Liver (tissue), 9 donors: ENCODE results near the gene SWI5. TPM values are rescaled to one million over a fixed set of nuclear protein-coding genes. Genes with fewer than 3 reads are reported as not detected.

Experiments
- DNase-seq: peaks from one replicate; pipeline ENCODE4 v3.0.0-alpha.2; 2017; ENCODE audit warnings: low spot score
- H3K27ac ChIP-seq, 2 donors: one replicate each; pipeline ENCODE4 v1.7.0; 2013; ENCODE audit warnings: inconsistent platforms in 2 of 2, low read length in 2 of 2, control low read depth in 1 of 2, low read depth in 1 of 2, mild to moderate bottlenecking in 1 of 2
- H3K27me3 ChIP-seq, 4 donors: one replicate each; pipeline versions ENCODE4 v1.6.1 to v1.7.0; 2013; ENCODE audit warnings: low read length in 3 of 4, inconsistent platforms in 1 of 4, mild to moderate bottlenecking in 1 of 4, moderate library complexity in 1 of 4; ENCODE audit not compliant: control insufficient read depth in 4 of 4, insufficient read depth in 4 of 4
- H3K36me3 ChIP-seq, 4 donors: one replicate each; pipeline versions ENCODE4 v1.6.1 to v1.7.0; 2013; ENCODE audit warnings: low read length in 3 of 4, mild to moderate bottlenecking in 3 of 4, low read depth in 1 of 4, moderate library complexity in 1 of 4; ENCODE audit not compliant: control insufficient read depth in 4 of 4, insufficient read depth in 3 of 4
- H3K4me1 ChIP-seq, 4 donors: one replicate each; pipeline versions ENCODE4 v1.6.1 to v1.7.0; 2013; ENCODE audit warnings: low read length in 3 of 4, mild to moderate bottlenecking in 3 of 4, moderate library complexity in 1 of 4; ENCODE audit not compliant: control insufficient read depth in 4 of 4, insufficient read depth in 4 of 4
- H3K4me3 ChIP-seq, 3 donors: one replicate each; pipeline versions ENCODE4 v1.6.1 to v1.7.0; 2013; ENCODE audit warnings: low read length in 3 of 3, control low read depth in 1 of 3, low read depth in 1 of 3, mild to moderate bottlenecking in 1 of 3
- H3K9ac ChIP-seq, 2 donors: one replicate each; pipeline ENCODE4 v1.7.0; 2013; ENCODE audit warnings: low read length in 2 of 2, mild to moderate bottlenecking in 2 of 2, moderate library complexity in 2 of 2, control low read depth in 1 of 2, low read depth in 1 of 2
- H3K9me3 ChIP-seq, 4 donors: one replicate each; pipeline versions ENCODE4 v1.6.1 to v1.7.0; 2013; ENCODE audit warnings: low read length in 3 of 4; ENCODE audit not compliant: control insufficient read depth in 4 of 4
- ATF3 ChIP-seq: IDR thresholded peaks from 2 replicates; pipeline ENCODE4 v1.6.1; 2016; ENCODE audit warnings: antibody characterized with exemption
- HNF4A ChIP-seq, 2 donors: conservative IDR thresholded peaks; 2 replicates each; pipeline ENCODE4 v1.6.1; 2016; ENCODE audit warnings: antibody characterized with exemption in 2 of 2, mild to moderate bottlenecking in 2 of 2
- NR2F2 ChIP-seq: IDR thresholded peaks from 2 replicates; pipeline ENCODE4 v1.6.1; 2016; ENCODE audit warnings: antibody characterized with exemption
- RXRA ChIP-seq, 2 donors: IDR thresholded peaks; 2 replicates each; pipeline ENCODE4 v1.6.1; 2017 to 2018; ENCODE audit warnings: antibody characterized with exemption in 2 of 2, mild to moderate bottlenecking in 1 of 2
- SP1 ChIP-seq: IDR thresholded peaks from 2 replicates; pipeline ENCODE4 v1.6.1; 2018; ENCODE audit warnings: antibody characterized with exemption, mild to moderate bottlenecking
- YY1 ChIP-seq: IDR thresholded peaks from 2 replicates; pipeline ENCODE4 v1.6.1; 2016; ENCODE audit warnings: antibody characterized with exemption, mild to moderate bottlenecking
- ZBTB33 ChIP-seq: IDR thresholded peaks from 2 replicates; pipeline ENCODE4 v1.6.1; 2016; ENCODE audit warnings: antibody characterized with exemption
- WGBS: extraction: QIAGEN DNeasy Blood & Tissue Kit; methylation state at CpG from one replicate; pipeline ENCODE4 v1.1.7; 2013; 5-methylcytosine and 5-hydroxymethylcytosine counted together
- polyA plus RNA-seq, 2 donors: library from polyadenylated mRNA; stranded (reverse) in 1 of 2; unstranded in 1 of 2; fragments of 200-250 nt in 1 of 2; fragments of >200 nt in 1 of 2; fragmentation: Nextera tagmentation in 1 of 2; extraction: Ambion mirVana in 1 of 2; gene quantifications; one replicate each; pipeline versions ENCODE4 v1.2.1 to v1.2.3, GENCODE V29; 2013 to 2015
- total RNA-seq, 2 donors: library from RNA; depleted of rRNA; stranded (reverse); fragments of >200 nt; gene quantifications; one replicate each; pipeline ENCODE4 v1.2.3, GENCODE V29; 2014
- TF ChIP-seq, protein P1 (sequence below): IDR thresholded peaks from 2 replicates; pipeline ENCODE4 v1.6.1; 2016; ENCODE audit warnings: antibody characterized with exemption
- TF ChIP-seq, protein P2 (sequence below): IDR thresholded peaks from 2 replicates; pipeline ENCODE4 v1.6.1; 2016; ENCODE audit warnings: antibody characterized with exemption, mild to moderate bottlenecking
- donor health status: healthy.
- donor health status: healthy.
- donor health status: healthy.
- donor health status: healthy.
- donor health status: healthy.

Gene SWI5
- total and polyA plus RNA-seq, 4 donors, result 10.7 to 34.0 (median 16.2) TPM

DNA sequence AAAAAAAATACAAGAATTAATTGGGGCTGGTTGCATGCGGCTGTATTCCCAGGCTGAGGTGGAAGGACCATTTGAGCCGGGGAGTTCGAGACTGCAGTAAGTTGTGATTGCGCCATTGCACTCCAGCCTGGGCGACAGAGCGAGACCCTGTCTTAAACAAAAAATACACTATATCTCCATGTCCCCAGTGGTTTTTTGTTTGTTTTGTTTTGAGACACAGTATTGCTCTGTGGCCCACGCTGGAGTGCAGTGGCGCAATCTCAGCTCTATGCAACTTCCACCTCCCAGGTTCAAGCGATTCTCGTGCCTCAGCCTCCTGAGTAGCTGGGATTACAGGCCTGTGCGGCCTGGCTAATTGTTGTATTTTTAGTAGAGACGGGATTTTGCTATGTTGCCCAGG is 47.7 kb downstream of the SWI5 start:
- no peaks in the 10 kb centered on the region for H3K9me3 ChIP-seq
- no peak for TF ChIP-seq YY1
- no peak for TF ChIP-seq NR2F2
- no peak for TF ChIP-seq HNF4A (conservative IDR thresholded peaks at IDR 0.05)
- TF ChIP-seq SP1, result no peak
- TF ChIP-seq RXRA (IDR thresholded peaks at IDR 0.05), result no peak
- no peak for TF ChIP-seq ZBTB33
- TF ChIP-seq, protein P1, sequence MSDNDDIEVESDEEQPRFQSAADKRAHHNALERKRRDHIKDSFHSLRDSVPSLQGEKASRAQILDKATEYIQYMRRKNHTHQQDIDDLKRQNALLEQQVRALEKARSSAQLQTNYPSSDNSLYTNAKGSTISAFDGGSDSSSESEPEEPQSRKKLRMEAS, result no peak
- peaks cover 9 to 38% (median 31%) of the 10 kb centered on the region in 4 donors for H3K4me1 ChIP-seq
- no peaks in the 10 kb centered on the region for H3K27me3 ChIP-seq
- peaks cover 2 to 21% (median 7%) of the 10 kb centered on the region in 4 donors for H3K36me3 ChIP-seq
- 84% methylated on average over 12 of the region's 12 CpGs for WGBS
- no peak overlapping the region for H3K27ac ChIP-seq
- H3K9ac ChIP-seq, result peak overlapping the region in 1 of 2 donors; percentile 88
- DNase-seq, result no peak
- H3K4me3 ChIP-seq, result peak overlapping the region; percentile 69 to 89 (median 75)

- H3K4me1 ChIP-seq, result peaks cover 9 to 38% (median 31%) of the 10 kb centered on the region in 4 donors
- H3K9me3 ChIP-seq, result no peaks in the 10 kb centered on the region
- peaks cover 2 to 21% (median 7%) of the 10 kb centered on the region in 4 donors for H3K36me3 ChIP-seq
- no peak for DNase-seq
- no peak overlapping the region for H3K27ac ChIP-seq
- 97% methylated on average over 1 of the region's 1 CpG for WGBS
- no peak overlapping the region for H3K4me3 ChIP-seq
- H3K9ac ChIP-seq, result no peak overlapping the region
- TF ChIP-seq, protein P2, sequence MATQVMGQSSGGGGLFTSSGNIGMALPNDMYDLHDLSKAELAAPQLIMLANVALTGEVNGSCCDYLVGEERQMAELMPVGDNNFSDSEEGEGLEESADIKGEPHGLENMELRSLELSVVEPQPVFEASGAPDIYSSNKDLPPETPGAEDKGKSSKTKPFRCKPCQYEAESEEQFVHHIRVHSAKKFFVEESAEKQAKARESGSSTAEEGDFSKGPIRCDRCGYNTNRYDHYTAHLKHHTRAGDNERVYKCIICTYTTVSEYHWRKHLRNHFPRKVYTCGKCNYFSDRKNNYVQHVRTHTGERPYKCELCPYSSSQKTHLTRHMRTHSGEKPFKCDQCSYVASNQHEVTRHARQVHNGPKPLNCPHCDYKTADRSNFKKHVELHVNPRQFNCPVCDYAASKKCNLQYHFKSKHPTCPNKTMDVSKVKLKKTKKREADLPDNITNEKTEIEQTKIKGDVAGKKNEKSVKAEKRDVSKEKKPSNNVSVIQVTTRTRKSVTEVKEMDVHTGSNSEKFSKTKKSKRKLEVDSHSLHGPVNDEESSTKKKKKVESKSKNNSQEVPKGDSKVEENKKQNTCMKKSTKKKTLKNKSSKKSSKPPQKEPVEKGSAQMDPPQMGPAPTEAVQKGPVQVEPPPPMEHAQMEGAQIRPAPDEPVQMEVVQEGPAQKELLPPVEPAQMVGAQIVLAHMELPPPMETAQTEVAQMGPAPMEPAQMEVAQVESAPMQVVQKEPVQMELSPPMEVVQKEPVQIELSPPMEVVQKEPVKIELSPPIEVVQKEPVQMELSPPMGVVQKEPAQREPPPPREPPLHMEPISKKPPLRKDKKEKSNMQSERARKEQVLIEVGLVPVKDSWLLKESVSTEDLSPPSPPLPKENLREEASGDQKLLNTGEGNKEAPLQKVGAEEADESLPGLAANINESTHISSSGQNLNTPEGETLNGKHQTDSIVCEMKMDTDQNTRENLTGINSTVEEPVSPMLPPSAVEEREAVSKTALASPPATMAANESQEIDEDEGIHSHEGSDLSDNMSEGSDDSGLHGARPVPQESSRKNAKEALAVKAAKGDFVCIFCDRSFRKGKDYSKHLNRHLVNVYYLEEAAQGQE, result no peak
- no peaks in the 10 kb centered on the region for H3K27me3 ChIP-seq
These were observed 48.3 kb downstream of the SWI5 start for GRCh38 chr9:128324401-128324800.

GRCh38 chr9:128325629-128326028 is 49.6 kb downstream of the SWI5 start:
- Histone ChIP-seq H3K27me3 (no peaks in the 10 kb centered on the region), H3K27ac (no peak overlapping the region), H3K4me3 (no peak overlapping the region), H3K4me1 (peaks cover 9 to 38% (median 31%) of the 10 kb centered on the region in 4 donors), H3K9me3 (no peaks in the 10 kb centered on the region), H3K9ac (no peak overlapping the region), H3K36me3 (peaks cover 2 to 21% (median 8%) of the 10 kb centered on the region in 4 donors)
- no peak for DNase-seq
- TF ChIP-seq RXRA (IDR thresholded peaks at IDR 0.05) (peak in 1 of 2 donors; percentile 20), HNF4A (conservative IDR thresholded peaks at IDR 0.05) (peak in 1 of 2 donors; percentile 25), ATF3 (no peak)
- WGBS, result 45% methylated on average over 13 of the region's 13 CpGs
